ENCODE measurements around the gene IGFBP3. TPM values are rescaled to one million over a fixed set of nuclear protein-coding genes. Genes with fewer than 3 reads are reported as not detected.
"Not testable (repeated sequence)": the region's sequence is repeated elsewhere in the genome, so short reads cannot be mapped to it uniquely, and the experiment has no call there.

The IGFBP3 gene
- under 1 TPM; 0.12 to 0.23 TPM for total RNA-seq

GRCh38 chr7:45920502-45921380, at the start of gene IGFBP3:
TSS of gene IGFBP3 (minus strand) at chr7:45921272. CDS start at chr7:45921140, 132 bp downstream.
- peak; percentile 44 for DNase-seq
- peaks cover 63% of the 10 kb centered on the region for H3K27me3 Mint-ChIP-seq
- no peak within 1 kb of the TSS for H3K27ac Mint-ChIP-seq
- H3K4me3 Mint-ChIP-seq = peak within 1 kb of the TSS; percentile 29
- ChIA-PET POLR2A (no interaction called here), CTCF (interaction anchor here (0.8 to 1.0 kb wide), 2 partner anchors 15 to 56 kb away, joined by 3 read pairs; no protein-coding TSS in a partner anchor)
- no peaks in the 10 kb centered on the region for H3K9me3 Mint-ChIP-seq (ENCODE audit: low read depth)
- H3K36me3 Mint-ChIP-seq (ENCODE audit: low read depth) = no peaks in the 10 kb centered on the region
- peaks cover 17% of the 10 kb centered on the region for H3K4me1 Mint-ChIP-seq
- peak; percentile 64 for ATAC-seq
- intact Hi-C loops (cut with DNase I, micrococcal nuclease) = no loop called here

GRCh38 chr7:45970454-45970853, 49.4 kb upstream of the IGFBP3 start:
- intact Hi-C loops (cut with DNase I, micrococcal nuclease) = no loop called here
- Mint-ChIP-seq H3K36me3 (ENCODE audit: low read depth) (peaks cover 1% of the 10 kb centered on the region), H3K4me1 (no peaks in the 10 kb centered on the region), H3K4me3 (no peak overlapping the region), H3K27ac (no peak overlapping the region), H3K27me3 (no peaks in the 10 kb centered on the region), H3K9me3 (ENCODE audit: low read depth) (no peaks in the 10 kb centered on the region)
- DNase-seq = no peak
- ChIA-PET CTCF (interaction anchor here (1.1 kb wide), 1 partner anchor 47 kb away, joined by 3 read pairs; no protein-coding TSS in a partner anchor), POLR2A (no interaction called here)
- ATAC-seq = no peak

- Mint-ChIP-seq H3K9me3 (ENCODE audit: low read depth) (no peaks in the 10 kb centered on the region), H3K4me3 (no peak overlapping the region), H3K27me3 (no peaks in the 10 kb centered on the region), H3K27ac (no peak overlapping the region), H3K4me1 (no peaks in the 10 kb centered on the region), H3K36me3 (ENCODE audit: low read depth) (no peaks in the 10 kb centered on the region)
- no peak for DNase-seq
- ChIA-PET CTCF (interaction anchor here (0.6 to 1.1 kb wide), 2 partner anchors 47 to 78 kb away, joined by 3 read pairs; no protein-coding TSS in a partner anchor), POLR2A (no interaction called here)
- no peak for ATAC-seq
- intact Hi-C loops (cut with DNase I, micrococcal nuclease) = no loop called here
These were observed 48.9 kb upstream of the IGFBP3 start for GRCh38 chr7:45969940-45970339.

- DNase-seq (no peak), ATAC-seq (no peak)
- Mint-ChIP-seq H3K4me3 (no peak overlapping the region), H3K9me3 (ENCODE audit: low read depth) (no peaks in the 10 kb centered on the region), H3K36me3 (ENCODE audit: low read depth) (no peaks in the 10 kb centered on the region), H3K27me3 (no peaks in the 10 kb centered on the region), H3K27ac (no peak overlapping the region), H3K4me1 (no peaks in the 10 kb centered on the region)
- POLR2A ChIA-PET = no interaction called here
- intact Hi-C loops (cut with DNase I, micrococcal nuclease) = no loop called here
- CTCF ChIA-PET = no interaction called here
These were observed 47.9 kb upstream of the IGFBP3 start for GRCh38 chr7:45968856-45969541.

- Mint-ChIP-seq H3K36me3 (ENCODE audit: low read depth) (peaks cover 4% of the 10 kb centered on the region), H3K9me3 (ENCODE audit: low read depth) (no peaks in the 10 kb centered on the region), H3K27me3 (peaks cover 4% of the 10 kb centered on the region), H3K4me1 (no peaks in the 10 kb centered on the region), H3K27ac (no peak overlapping the region), H3K4me3 (no peak overlapping the region)
- DNase-seq (no peak), ATAC-seq (no peak)
- ChIA-PET POLR2A (no interaction called here), CTCF (no interaction called here)
- intact Hi-C loops (cut with DNase I, micrococcal nuclease) = no loop called here
These were observed 47.2 kb upstream of the IGFBP3 start for GRCh38 chr7:45968312-45968711.

GRCh38 chr7:45967591-45968157, 46.6 kb upstream of the IGFBP3 start:
- Mint-ChIP-seq H3K27me3 (peaks cover 4% of the 10 kb centered on the region), H3K4me3 (no peak overlapping the region), H3K27ac (no peak overlapping the region), H3K4me1 (no peaks in the 10 kb centered on the region), H3K9me3 (ENCODE audit: low read depth) (no peaks in the 10 kb centered on the region), H3K36me3 (ENCODE audit: low read depth) (peaks cover 4% of the 10 kb centered on the region)
- DNase-seq (no peak), ATAC-seq (no peak)
- ChIA-PET POLR2A (no interaction called here), CTCF (no interaction called here)
- intact Hi-C loops (cut with DNase I, micrococcal nuclease) = no loop called here

- ChIA-PET CTCF (interaction anchor here (0.7 to 1.0 kb wide), 2 partner anchors 45 kb away, joined by 3 read pairs; no protein-coding TSS in a partner anchor), POLR2A (interaction anchor here (0.7 kb wide), 1 partner anchor 175 kb away, joined by 4 read pairs; no protein-coding TSS in a partner anchor)
- no peak for DNase-seq
- ATAC-seq = no peak
- Mint-ChIP-seq H3K27ac (no peak overlapping the region), H3K27me3 (peaks cover 4% of the 10 kb centered on the region), H3K4me1 (no peaks in the 10 kb centered on the region), H3K4me3 (no peak overlapping the region), H3K36me3 (ENCODE audit: low read depth) (peaks cover 4% of the 10 kb centered on the region), H3K9me3 (ENCODE audit: low read depth) (peaks cover 2% of the 10 kb centered on the region)
- intact Hi-C loops (cut with DNase I, micrococcal nuclease) = no loop called here
These were observed 41.8 kb upstream of the IGFBP3 start for GRCh38 chr7:45962861-45963260.

- CTCF ChIA-PET = no interaction called here
- POLR2A ChIA-PET = no interaction called here
- Mint-ChIP-seq H3K4me1 (no peaks in the 10 kb centered on the region), H3K27me3 (no peaks in the 10 kb centered on the region), H3K9me3 (ENCODE audit: low read depth) (peaks cover 14% of the 10 kb centered on the region), H3K4me3 (no peak overlapping the region), H3K36me3 (ENCODE audit: low read depth) (peaks cover 2% of the 10 kb centered on the region), H3K27ac (no peak overlapping the region)
- ATAC-seq (no peak), DNase-seq (no peak)
- intact Hi-C loops (cut with DNase I, micrococcal nuclease) = no loop called here
These were observed 36.6 kb upstream of the IGFBP3 start for GRCh38 chr7:45957721-45958120.

- H3K4me1 Mint-ChIP-seq = no peaks in the 10 kb centered on the region
- H3K9me3 Mint-ChIP-seq (ENCODE audit: low read depth) = peaks cover 15% of the 10 kb centered on the region
- H3K27me3 Mint-ChIP-seq = no peaks in the 10 kb centered on the region
- no peak overlapping the region for H3K27ac Mint-ChIP-seq
- H3K36me3 Mint-ChIP-seq (ENCODE audit: low read depth) = peaks cover 6% of the 10 kb centered on the region
- DNase-seq = no peak
- no peak for ATAC-seq
- H3K4me3 Mint-ChIP-seq = no peak overlapping the region
- CTCF ChIA-PET = no interaction called here
- intact Hi-C loops (cut with DNase I, micrococcal nuclease) = no loop called here
- POLR2A ChIA-PET = no interaction called here
These were observed 34.2 kb upstream of the IGFBP3 start for GRCh38 chr7:45955286-45955685.

- H3K4me1 Mint-ChIP-seq = not testable (repeated sequence)
These were observed 32.0 kb upstream of the IGFBP3 start for GRCh38 chr7:45953055-45953454.

GRCh38 chr7:45944058-45944457, 23.0 kb upstream of the IGFBP3 start:
- intact Hi-C loops (cut with DNase I, micrococcal nuclease) = no loop called here
- H3K4me3 Mint-ChIP-seq = no peak overlapping the region
- H3K9me3 Mint-ChIP-seq (ENCODE audit: low read depth) = peaks cover 2% of the 10 kb centered on the region
- DNase-seq (no peak), ATAC-seq (no peak)
- no peaks in the 10 kb centered on the region for H3K36me3 Mint-ChIP-seq (ENCODE audit: low read depth)
- peaks cover 20% of the 10 kb centered on the region for H3K4me1 Mint-ChIP-seq
- H3K27ac Mint-ChIP-seq = no peak overlapping the region
- no peaks in the 10 kb centered on the region for H3K27me3 Mint-ChIP-seq
- POLR2A ChIA-PET = no interaction called here
- CTCF ChIA-PET = interaction anchor here (0.7 kb wide), 1 partner anchor 17 kb away, joined by 3 read pairs; no protein-coding TSS in a partner anchor

More at GRCh38 chr7:45953055-45953454, 32.0 kb upstream of the IGFBP3 start:
- DNase-seq; H3K27me3 Mint-ChIP-seq; H3K36me3 Mint-ChIP-seq (ENCODE audit: low read depth); CTCF ChIA-PET; H3K27ac Mint-ChIP-seq; POLR2A ChIA-PET; intact Hi-C loops (cut with DNase I, micrococcal nuclease); ATAC-seq; H3K4me3 Mint-ChIP-seq: not testable (repeated sequence)
- H3K9me3 Mint-ChIP-seq (ENCODE audit: low read depth) = peaks cover 21% of the 10 kb centered on the region

Measured in activated CD4-positive, alpha-beta T cell treated with anti-CD3 and anti-CD28 coated beads for 36 hours (primary cell).